HepG2 (cell line): ENCODE measurements around the gene ADPRHL1. TPM values are rescaled to one million over a fixed set of nuclear protein-coding genes. Genes with fewer than 3 reads are reported as not detected.

Source experiments
- ATAC-seq: fragments of 200-7000 bp; cut with Tn5 transposase; 3 replicates; pipeline ENCODE4 v1.9.1; 2020; ENCODE audit warnings: mild to moderate bottlenecking, moderate library complexity
- BruUV-seq: library from RNA; stranded (reverse); fragments of 400-500 nt; replicated peaks from 2 replicates; lab custom pipeline; 2021; lab: Mats Ljungman, UMichigan
- CTCF ChIA-PET: fragments of 300-600 bp; formaldehyde crosslinking; extraction: SDS; loops from one replicate; lab custom pipeline; 2021; ENCODE audit warnings: low total read pairs, inconsistent platforms, low intra/inter-chr PET ratio; lab: Yijun Ruan, JAX
- POLR2A ChIA-PET: fragments of 350-600 bp; sonication (Branson Sonifier 250); formaldehyde crosslinking; loops from one replicate; lab custom pipeline; 2020; ENCODE audit warnings: antibody characterized with exemption, inconsistent platforms; lab: Yijun Ruan, JAX
- DNase-seq: peaks from one replicate; pipeline ENCODE4 v3.0.0-alpha.2; 2015; ENCODE audit warnings: low spot score
- FAIRE-seq: peaks from 3 replicates; lab custom pipeline; 2011; peaks lifted over from hg19 to GRCh38; lab: Jason Lieb, UNC
- H2AFZ ChIP-seq: one replicate; pipeline ENCODE4 v1.6.1; 2011; ENCODE audit warnings: low read length, inconsistent platforms
- H3K27ac ChIP-seq: fragments of 300-600 bp; 3 replicates; pipeline ENCODE4 v1.8.0; 2011; ENCODE audit warnings: mixed run types, mild to moderate bottlenecking, mixed read lengths, low read length, inconsistent platforms; ENCODE audit not compliant: insufficient read depth; ENCODE audit errors: extremely low read length
- H3K27me3 ChIP-seq, 2 experiments: fragments of 200-600 bp in 1 of 2; 2 replicates in 1 of 2; 3 replicates in 1 of 2; pipeline versions ENCODE4 v1.6.0 to v1.8.0; 2011; ENCODE audit warnings: low read length in 2 of 2, mild to moderate bottlenecking in 2 of 2, moderate library complexity in 2 of 2, inconsistent platforms in 1 of 2; ENCODE audit not compliant: insufficient read depth in 2 of 2, control insufficient read depth in 1 of 2
- H3K36me3 ChIP-seq, 2 experiments: fragments of 200-600 bp in 1 of 2; replicated peaks in 1 of 2; 2 replicates in 1 of 2; 3 replicates in 1 of 2; pipeline versions ENCODE4 v1.5.1 to v1.8.0; 2011; ENCODE audit warnings: low read length in 2 of 2, inconsistent platforms in 1 of 2; ENCODE audit not compliant: insufficient read depth in 2 of 2, control insufficient read depth in 1 of 2
- H3K4me1 ChIP-seq: 2 replicates; pipeline ENCODE4 v1.5.1; 2012; ENCODE audit warnings: low read length, inconsistent platforms; ENCODE audit not compliant: insufficient read depth
- H3K4me2 ChIP-seq: 2 replicates; pipeline ENCODE4 v1.6.0; 2011; ENCODE audit warnings: low read depth, low read length, inconsistent platforms
- H3K4me3 ChIP-seq, 3 experiments: fragments of 200-600 bp in 1 of 3; sonication (generic), shearing (Covaris generic) in 1 of 3; replicated peaks in 1 of 3; 2 replicates each; pipeline ENCODE4 v1.5.1; 2011 to 2016; ENCODE audit warnings: low read length in 3 of 3, inconsistent platforms in 2 of 3, low read depth in 2 of 3, mild to moderate bottlenecking in 2 of 3, control low read depth in 1 of 3, mixed read lengths in 1 of 3; ENCODE audit not compliant: insufficient read depth in 1 of 3
- H3K79me2 ChIP-seq: one replicate; pipeline ENCODE4 v1.6.1; 2011; ENCODE audit warnings: low read length, inconsistent platforms; ENCODE audit not compliant: insufficient read depth
- H3K9ac ChIP-seq: 2 replicates; pipeline ENCODE4 v1.6.0; 2011; ENCODE audit warnings: mild to moderate bottlenecking, low read depth, low read length, inconsistent platforms; ENCODE audit not compliant: insufficient read depth
- H3K9me3 ChIP-seq: 2 replicates; pipeline ENCODE4 v1.5.1; 2012; ENCODE audit warnings: mild to moderate bottlenecking, low read length
- H4K20me1 ChIP-seq: 2 replicates; pipeline ENCODE4 v1.6.0; 2011; ENCODE audit warnings: inconsistent platforms, mild to moderate bottlenecking, low read length, moderate library complexity; ENCODE audit not compliant: insufficient read depth
- HMG20B ChIP-seq: conservative IDR thresholded peaks from 2 replicates; pipeline ENCODE4 v1.6.1; 2016; ENCODE audit warnings: missing genetic modification reagents, missing compliant biosample characterization
- POLR2AphosphoS2 ChIP-seq: IDR thresholded peaks from 2 replicates; pipeline ENCODE4 v1.6.1; 2011; ENCODE audit warnings: low read depth, low read length, improper control_type of control experiment
- POLR2G ChIP-seq: fragments of 200-400 bp; formaldehyde crosslinking; IDR thresholded peaks from 2 replicates; pipeline ENCODE4 v1.6.1; 2018; ENCODE audit warnings: mild to moderate bottlenecking, low read depth, low read length, moderate library complexity
- RBM22 ChIP-seq: fragments of 200-400 bp; formaldehyde crosslinking; optimal IDR thresholded peaks from 2 replicates; pipeline ENCODE3; 2017; ENCODE audit warnings: mild to moderate bottlenecking, low read length, moderate library complexity
- ZNF639 ChIP-seq: conservative IDR thresholded peaks from 2 replicates; pipeline ENCODE4 v1.6.1; 2018; ENCODE audit warnings: missing genetic modification reagents
- ZNF746 ChIP-seq: sonication (generic); formaldehyde crosslinking; IDR thresholded peaks from 2 replicates; pipeline ENCODE4 v1.8.0; 2022; ENCODE audit warnings: mild to moderate bottlenecking, missing genetic modification reagents
- WGBS: methylation state at CpG from one replicate; pipeline ENCODE4 v1.1.6; 2017; ENCODE audit warnings: low lambda C conversion rate; 5-methylcytosine and 5-hydroxymethylcytosine counted together
- in situ Hi-C: cut with HindIII; loops from 2 replicates; pipeline ENCODE4 v1.10.0; 2017; ENCODE audit warnings: low pct_unique_long_range_greater_than_20kb; ENCODE audit not compliant: extremely low pct_ligation_motif_present
- intact Hi-C: fragments of 100-400 bp; cut with micrococcal nuclease; formaldehyde crosslinking; loops from one replicate; pipeline ENCODE4 v1.10.0; 2022; ENCODE audit not compliant: unreplicated experiment
- polyA plus RNA-seq, 8 experiments: library from polyadenylated mRNA; depleted of rRNA in 3 of 8; stranded (reverse) in 7 of 8; unstranded in 1 of 8; fragments of >200 nt; fragmentation: Illumina TruSeq in 4 of 8; extraction: Trizol in 4 of 8; gene quantifications; 2 replicates each; pipeline versions ENCODE4 v1.2.1 to v1.2.3, GENCODE V29; 2011 to 2016; ENCODE audit warnings: low read depth in 4 of 8, missing spikeins in 1 of 8, mixed read lengths in 1 of 8; ENCODE audit not compliant: insufficient read depth in 1 of 8
- total RNA-seq, 5 experiments: library from RNA; depleted of rRNA; stranded (reverse); fragments of >200 nt; fragmentation: Illumina TruSeq; extraction: Trizol; gene quantifications; 2 replicates each; pipeline ENCODE4 v1.2.3, GENCODE V29; 2016; ENCODE audit warnings: low read depth in 1 of 5

ADPRHL1 gene
- total and polyA plus RNA-seq, 2 of the 13 experiments (the other 11 are each of a cell fraction or from before 2014, with no cell fraction given), result 0.34 to 0.40 TPM

- Histone ChIP-seq H3K4me1 (no peaks in the 10 kb centered on the region), H3K79me2 (no peaks in the 10 kb centered on the region), H3K9ac (no peak overlapping the region), H3K36me3 (peaks cover 13 to 62% of the 10 kb centered on the region in 2 experiments; a peak in 4 of 5 replicates), H3K4me3 (no peak overlapping the region), H3K9me3 (no peaks in the 10 kb centered on the region), H3K27ac (no peak overlapping the region), H4K20me1 (no peaks in the 10 kb centered on the region), H3K27me3 (no peaks in the 10 kb centered on the region), H2AFZ (no peak overlapping the region), H3K4me2 (no peak overlapping the region)
- 97% methylated on average over 12 of the region's 12 CpGs for WGBS
- no TSS peak for BruUV-seq
- FAIRE-seq (no peak), DNase-seq (no peak), ATAC-seq (no peak)
- ChIA-PET POLR2A (no interaction called here), CTCF (no interaction called here)
- TF ChIP-seq HMG20B (CRISPR knock-in tag) (no peak), ZNF746 (CRISPR knock-in tag) (no peak), RBM22 (peak; percentile 25), POLR2G (0 out of 2 replicates have a peak, but pooled peaks have one; percentile 22), ZNF639 (CRISPR knock-in tag) (no peak)
- intact Hi-C loops, result no loop called here
- in situ Hi-C loops, result no loop called here
These were observed 22.6 kb upstream of the ADPRHL1 start for GRCh38 chr13:113475911-113476310.

- 93% methylated on average over 11 of the region's 11 CpGs for WGBS
- Histone ChIP-seq H3K9me3 (no peaks in the 10 kb centered on the region), H3K79me2 (no peaks in the 10 kb centered on the region), H3K27me3 (no peaks in the 10 kb centered on the region), H3K4me2 (no peak overlapping the region), H4K20me1 (no peaks in the 10 kb centered on the region)
- no peak for FAIRE-seq
- POLR2A ChIA-PET, result no interaction called here
- no TSS peak for BruUV-seq
- in situ Hi-C loops, result no loop called here
- intact Hi-C loops, result no loop called here
- no peak for TF ChIP-seq POLR2AphosphoS2
- TF ChIP-seq, all 625 proteins: peak for 0
- Histone ChIP-seq H2AFZ (no peak overlapping the region), H3K36me3 (peaks cover 13 to 57% of the 10 kb centered on the region in 2 experiments; a peak in 4 of 5 replicates), H3K4me1 (no peaks in the 10 kb centered on the region), H3K4me3 (no peak overlapping the region), H3K27ac (no peak overlapping the region), H3K9ac (no peak overlapping the region)
- no peak for ATAC-seq
- DNase-seq, result no peak
- CTCF ChIA-PET, result no interaction called here
These were observed 22.0 kb upstream of the ADPRHL1 start for GRCh38 chr13:113475280-113475679.
